GM19023 (cell line): ENCODE data around the gene IMPDH1.

Source experiments
- ATAC-seq: cut with Tn5 transposase; IDR thresholded peaks from one replicate; pipeline ENCODE4 v1.9.1; 2021; ENCODE audit warnings: mild to moderate bottlenecking, moderate library complexity; ENCODE audit not compliant: unreplicated experiment

The IMPDH1 gene

DNA sequence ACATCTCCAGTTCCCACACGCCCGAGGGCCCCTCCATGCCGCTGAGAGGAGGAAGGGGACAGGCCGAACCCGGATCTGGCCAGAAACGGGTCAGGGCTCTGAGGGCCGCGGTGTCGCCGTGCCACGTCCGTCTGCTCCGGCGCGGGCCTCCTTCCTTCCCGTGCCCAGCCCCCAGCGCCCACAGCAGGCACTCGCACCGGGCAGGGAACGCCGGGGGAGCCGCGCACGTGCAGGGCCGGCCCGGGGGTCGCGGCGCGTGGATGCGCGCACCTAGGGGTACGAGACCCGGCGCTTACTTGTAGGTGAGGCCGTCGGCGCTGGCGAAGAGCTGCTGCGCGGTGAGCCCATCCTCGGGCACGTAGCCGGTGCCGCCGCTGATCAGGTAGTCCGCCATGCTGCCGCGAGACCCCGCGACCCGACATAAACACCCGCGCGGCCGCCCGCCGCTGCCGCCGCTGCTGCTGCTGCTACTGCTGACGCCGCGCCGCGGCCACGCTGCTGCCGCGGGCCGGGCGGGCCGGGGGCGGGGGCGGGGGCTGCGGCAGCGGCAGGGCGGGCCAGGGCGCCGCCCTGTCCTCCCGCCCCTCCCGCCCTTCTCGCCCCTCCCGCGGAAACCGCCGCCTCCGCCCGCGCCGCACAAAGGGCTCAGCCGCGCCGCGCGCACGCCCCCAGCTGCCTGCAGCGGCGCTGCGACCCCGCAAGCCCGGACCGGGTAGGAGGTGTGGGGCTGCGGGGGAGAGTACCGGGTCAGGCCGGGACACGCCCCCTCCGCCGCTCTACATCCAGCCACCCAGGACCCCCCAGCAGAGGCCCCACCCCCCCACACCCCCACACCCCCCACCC lies 4.1 kb downstream of the IMPDH1 start:
- ATAC-seq = no peak

DNA sequence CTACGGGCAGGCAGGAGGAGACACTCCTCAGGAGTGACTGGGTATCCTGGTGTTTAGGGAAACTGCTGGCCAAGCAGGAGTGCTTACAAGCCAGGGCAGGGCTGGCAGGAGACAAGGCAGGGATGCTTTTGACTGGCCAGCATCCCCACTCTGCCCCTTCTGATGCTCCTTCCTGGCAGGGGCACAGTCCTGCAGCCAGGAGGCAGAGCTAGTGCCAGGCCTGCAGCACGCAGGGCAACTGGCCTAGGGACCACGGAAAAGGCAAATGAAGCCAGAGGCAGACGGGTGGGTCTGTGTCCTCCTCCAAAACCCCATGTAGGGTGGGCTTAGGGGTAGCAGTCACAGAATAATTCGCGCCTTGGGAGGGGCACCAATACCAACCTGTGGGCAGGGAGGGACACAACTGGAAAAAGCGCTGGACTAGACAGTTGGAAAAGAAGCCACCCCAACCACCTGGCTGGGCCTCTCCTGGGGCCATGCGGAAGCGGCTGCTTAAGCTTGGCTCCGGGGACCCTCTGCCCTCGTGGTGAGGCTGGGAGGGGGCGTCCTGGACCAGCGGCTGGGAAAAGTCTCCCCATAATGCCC lies 4.8 kb downstream of the IMPDH1 start:
- no peak for ATAC-seq

DNA sequence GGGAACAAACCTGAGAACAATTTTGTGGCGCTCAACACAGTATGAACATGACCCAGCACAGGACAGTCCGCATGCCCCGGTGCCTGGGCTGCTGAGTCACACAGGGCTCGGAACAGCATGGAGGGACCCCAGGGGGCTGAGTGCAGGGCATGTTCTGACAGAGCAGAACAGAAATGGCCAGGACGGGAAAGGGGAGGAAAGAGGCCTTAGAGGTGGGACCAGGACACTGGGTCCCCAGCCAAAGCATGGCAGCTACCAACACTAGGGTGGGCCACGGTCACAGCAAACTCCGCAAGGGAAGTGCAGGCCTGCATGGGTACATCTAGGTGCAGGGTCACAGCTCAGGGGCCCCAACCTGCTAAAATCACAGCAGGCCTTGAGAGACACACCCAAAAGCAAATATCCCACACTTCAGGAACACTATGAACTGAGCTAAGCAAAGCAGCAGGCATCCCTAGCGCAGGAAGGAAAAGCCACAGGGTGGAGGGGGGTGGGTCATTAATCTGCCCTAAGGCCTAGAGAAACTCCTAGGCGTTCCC lies 5.6 kb downstream of the IMPDH1 start:
- no peak for ATAC-seq

DNA sequence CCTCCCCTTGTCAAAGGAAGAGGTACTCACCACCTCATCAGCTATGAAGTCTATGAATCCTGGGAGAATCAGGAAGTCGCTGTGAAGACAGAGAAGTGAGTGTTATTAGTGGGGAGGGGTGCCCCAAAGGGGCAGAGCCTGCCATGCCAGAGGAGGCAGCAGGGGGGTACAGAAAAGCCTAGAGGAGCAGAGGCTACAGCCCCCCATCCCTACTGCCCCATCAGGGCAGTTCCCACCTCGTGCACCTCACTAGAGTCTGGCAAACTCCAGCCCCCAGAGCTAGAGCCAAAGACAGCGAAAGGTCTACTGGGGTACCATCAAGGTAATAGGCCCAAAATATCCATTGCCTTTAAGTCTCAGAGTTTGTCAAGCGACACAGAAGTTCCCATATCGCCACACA lies 6.1 kb downstream of the IMPDH1 start:
- ATAC-seq = no peak

DNA sequence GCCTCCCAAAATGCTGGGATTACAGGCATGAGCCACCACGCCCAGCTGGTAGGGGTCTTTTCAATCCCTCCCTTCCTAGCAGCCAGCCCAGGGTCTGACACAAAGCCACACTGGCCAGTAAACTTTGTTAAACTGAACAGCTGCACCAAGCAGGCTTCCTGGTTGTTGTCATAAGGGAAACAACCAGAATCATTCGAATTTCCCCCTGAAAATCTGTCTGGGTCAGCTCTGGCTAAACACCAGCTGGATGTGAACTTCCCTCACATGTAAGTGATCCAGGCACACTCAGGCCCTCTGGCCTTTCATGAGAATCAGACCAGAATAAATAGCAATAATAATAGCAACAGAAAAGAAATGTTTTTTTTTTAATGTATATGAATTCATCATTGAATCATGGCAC lies 7.4 kb downstream of the IMPDH1 start:
- ATAC-seq = no peak

DNA sequence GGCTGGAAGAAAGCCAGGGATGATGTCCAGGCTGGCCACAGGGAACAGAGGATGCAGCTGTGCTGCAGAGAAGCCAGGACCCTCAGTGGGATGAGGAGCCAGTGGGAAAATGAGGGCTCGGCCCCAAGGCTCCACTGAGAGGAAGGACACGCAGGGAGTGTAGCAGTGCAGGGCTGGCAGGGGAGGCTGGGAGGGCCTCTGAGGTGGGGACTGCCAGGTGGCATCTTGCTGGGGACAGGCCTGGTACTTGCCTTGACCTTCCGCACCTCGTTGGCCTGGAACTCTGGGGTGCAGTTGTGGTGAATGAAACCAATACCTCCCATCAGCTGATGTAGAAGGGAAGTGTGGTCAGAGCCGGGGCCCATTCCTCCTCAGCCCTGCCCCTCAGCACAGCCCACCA lies 9.2 kb downstream of the IMPDH1 start:
- ATAC-seq = no peak

DNA sequence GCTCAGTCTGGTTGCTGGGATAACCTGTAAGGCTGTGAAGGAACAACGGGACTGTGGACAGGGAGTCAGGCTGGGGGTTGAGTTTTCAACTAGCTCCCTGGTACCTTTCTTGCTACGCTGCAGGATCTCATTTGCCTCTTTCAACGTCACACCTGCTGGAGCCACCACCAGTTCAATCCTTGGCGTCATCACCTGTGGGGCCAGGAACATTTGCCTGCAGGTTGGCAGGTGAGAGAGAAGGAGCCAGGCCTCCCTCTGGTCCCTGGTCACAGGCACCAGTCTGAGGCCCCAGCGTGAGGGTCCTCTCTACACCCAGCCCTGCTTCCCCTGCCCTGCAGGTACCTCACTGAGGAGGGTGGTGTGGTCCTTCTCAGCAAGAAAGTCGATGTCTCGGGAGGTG lies 9.8 kb downstream of the IMPDH1 start:
- ATAC-seq = no peak

DNA sequence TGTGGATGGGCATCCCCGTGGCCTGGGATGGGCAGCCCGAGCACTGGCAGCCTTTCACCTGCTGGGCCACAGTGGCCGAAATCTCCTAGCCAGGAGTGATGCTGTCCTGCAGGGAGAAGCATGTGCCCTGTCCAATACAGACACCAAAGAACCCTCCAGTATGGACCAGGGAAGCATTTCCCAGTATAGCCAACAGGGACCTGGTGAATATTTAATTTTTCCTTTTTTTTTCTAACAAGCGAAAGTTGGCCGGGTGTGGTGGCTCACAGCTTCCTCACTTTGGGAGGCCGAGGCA lies 11.0 kb downstream of the IMPDH1 start:
- ATAC-seq = no peak

DNA sequence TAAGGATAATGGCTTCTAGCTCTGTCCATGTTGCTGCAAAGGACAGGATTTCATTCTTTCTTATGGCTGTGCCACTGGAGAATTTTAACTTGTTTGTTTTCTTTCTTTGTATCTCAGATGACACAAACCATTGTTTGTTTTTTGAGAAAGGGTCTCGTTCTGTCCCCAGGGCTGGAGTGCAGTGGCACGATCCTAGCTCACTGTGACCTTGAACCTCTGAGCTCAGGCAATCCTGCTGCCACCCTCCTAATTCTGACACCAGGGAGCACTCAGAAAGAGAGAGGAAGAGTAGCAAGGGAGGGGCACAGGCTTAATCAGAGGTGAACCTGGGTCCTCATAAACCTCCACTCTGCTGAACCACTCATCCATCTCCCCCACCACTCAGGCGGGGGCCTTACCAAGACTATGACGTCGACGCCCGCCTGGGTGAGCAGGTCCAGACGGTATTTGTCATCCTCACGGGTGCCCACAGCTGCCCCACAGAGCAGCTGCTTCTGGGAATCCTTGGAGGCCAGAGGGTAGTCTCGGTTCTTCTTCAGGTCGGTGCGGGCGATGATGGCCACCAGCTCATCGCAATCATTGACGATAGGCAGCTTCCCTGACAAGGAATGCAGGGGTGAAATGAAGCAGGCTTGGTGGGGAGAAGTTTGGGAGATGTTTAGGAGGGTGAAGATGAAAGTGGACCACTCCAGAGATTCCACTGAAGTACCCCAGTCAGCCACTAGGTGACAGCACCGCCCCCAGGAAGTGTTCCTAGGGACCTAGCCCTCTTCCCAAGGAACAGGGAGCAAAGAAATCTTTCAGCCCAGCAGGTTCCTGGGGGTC lies 11.6 kb downstream of the IMPDH1 start:
- peak; percentile 49 for ATAC-seq

DNA sequence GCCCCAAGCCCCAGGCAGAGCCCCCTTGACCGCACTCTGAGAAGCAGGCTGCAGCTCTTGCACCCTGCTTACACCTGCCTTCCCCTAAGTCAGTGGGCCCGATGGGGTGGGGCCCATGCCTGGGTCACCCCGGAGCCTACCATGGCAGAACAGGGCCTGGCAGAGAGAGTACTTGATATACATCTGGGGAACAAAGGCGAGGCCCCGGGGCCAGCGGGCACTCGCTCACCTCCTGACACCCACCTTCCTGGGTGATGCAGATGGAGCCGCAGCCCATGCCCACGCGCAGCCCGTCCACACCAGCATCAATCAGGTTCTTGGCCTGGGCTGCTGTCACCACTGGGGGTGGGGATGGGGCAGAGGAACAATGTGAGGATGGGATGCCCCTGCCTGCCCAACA lies 13.4 kb downstream of the IMPDH1 start:
- ATAC-seq = no peak

DNA sequence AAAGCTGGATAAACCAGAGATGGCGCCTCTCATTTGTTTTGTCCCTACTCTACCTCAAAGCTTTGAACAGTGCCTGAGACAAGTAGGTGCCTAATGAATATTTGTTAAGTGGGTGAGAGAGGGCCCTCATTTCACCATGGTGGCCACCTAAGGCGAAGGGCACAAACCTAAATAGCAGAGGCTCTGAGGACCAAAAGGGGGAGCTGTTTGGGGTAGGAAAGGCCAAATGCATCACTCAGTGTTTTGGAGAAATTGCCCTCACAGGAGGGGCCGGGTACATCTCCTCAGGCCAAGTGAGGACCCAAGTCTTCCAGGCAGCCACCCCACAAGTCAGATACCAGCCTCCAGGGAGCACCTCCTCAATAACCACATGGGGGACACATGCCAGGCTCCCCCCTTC lies 14.0 kb downstream of the IMPDH1 start:
- no peak for ATAC-seq

DNA sequence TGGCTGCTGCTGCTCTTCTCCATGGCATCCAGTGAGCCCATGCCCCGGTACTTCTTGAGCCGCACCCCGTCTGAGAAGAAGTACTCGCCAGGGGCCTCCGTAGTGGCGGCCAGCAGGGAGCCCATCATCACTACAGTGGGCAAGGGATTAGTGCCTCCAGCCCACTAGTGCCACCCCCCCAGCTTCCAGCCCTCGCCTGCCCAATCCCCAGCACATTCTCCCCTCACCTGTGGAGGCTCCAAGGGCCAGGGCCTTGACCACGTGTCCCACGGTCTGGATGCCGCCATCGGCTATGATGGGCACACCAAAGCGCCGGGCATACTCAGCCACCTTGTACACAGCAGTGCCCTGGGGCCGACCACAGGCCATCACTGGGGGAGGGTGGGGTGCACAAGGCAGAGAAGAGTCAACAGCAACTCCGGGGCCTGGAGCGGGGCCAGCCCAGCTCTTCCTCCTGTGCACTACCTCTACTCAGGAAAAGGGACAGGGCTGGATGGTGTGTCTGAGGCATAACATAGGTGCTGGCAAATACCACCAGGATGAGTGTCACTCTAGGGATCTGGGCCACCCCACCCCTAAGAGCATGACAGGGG lies 14.8 kb downstream of the IMPDH1 start:
- no peak for ATAC-seq

DNA sequence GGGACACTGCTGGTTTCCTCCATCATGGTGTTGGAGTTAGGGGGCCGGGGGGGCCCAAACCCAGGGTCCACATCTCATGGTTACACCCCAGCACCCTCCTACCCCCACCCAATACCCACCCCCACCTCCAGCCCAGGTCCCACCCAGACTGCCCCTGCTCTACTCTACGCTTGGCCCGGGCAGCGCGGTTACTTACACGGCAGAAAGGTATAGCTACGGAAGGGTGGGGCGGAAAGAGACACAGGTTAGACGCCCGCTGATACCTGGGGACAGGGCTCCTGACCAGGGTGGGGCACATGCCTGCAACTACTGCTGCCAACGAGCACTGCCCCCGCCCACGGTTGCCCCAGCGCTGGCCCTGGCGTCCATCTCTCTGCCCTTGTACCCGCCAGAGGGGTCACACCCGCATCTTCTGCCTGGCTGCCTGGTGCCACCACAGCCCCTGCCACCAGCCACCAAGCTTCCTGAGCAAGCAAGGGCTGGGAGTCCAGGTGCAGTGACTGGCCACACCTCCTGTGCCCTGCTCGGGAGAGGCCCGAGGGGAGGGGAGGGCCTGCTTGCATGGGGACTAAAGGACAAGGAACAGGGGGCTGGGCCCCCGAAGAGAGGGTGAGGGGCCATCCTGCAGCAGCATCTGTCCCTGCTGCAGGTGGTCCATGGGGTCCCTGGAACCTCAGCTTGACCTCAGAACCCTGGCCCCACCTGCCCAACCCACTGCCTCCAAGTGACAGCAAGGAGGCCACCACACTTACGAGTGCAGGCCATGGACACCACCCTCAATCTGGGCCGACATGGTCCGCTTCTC lies 16.1 kb downstream of the IMPDH1 start:
- ATAC-seq = no peak

DNA sequence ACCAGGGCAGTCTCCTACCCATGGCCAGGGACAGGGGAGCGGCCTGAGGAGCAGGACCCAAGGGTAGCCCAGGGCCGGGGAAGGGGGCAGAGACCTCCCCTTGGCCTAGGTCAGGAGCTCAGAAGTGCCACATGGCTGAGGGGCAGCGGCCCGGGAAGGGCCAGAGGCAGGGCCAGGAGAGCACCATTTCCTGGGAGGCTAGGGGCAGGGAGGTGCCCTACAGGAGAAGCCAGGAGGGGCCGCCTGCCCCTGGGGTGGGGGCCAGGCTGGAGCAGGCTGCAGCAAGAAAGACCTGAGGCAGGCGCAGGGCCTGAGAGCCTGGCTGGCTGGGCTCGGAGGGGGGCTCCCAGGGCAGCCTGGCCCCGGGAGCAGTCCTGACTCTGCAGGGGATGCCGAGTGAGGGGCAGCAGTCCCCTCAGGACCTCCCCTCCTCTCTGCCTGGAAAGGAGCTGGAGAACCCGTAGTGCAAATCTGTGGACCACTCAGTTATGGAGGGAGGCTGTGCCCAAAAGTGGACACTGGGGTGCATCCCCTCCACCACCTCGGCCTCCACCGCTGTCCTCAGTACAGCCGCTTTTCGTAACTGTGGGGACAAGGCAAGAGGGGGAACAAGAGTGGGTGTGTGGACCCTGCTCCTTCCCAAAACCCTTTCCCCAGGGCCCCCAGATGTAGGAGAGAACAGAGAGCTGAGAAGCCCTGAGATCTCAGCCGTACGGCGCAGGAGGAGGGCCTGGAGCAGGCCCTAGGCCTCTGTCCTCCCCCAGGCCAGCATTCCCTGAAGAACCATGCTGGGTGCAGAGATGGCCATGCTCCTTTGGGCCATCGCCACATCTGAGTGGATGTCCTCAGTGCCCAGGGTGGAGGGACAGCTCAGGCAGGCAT lies 17.1 kb downstream of the IMPDH1 start:
- ATAC-seq = no peak

DNA sequence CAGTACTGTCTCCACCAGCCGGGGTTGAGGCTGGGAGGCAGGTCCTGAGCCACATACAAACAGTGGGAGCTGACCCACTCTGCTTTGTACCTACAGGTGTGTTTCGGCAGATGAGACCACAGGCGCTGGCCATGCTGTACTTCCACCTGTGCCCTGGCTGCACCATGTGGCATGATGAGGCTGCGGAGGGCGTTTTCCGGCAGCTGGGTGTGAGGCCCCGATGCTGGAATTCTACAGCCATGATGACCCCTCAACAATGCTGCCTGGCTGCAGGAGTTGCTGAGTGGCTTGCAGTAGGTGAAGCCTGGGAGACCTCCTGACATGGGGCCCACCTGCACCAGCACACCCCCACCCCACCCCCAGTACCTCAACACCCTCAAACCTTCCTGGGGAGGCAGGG lies 18.0 kb downstream of the IMPDH1 start:
- ATAC-seq = no peak

DNA sequence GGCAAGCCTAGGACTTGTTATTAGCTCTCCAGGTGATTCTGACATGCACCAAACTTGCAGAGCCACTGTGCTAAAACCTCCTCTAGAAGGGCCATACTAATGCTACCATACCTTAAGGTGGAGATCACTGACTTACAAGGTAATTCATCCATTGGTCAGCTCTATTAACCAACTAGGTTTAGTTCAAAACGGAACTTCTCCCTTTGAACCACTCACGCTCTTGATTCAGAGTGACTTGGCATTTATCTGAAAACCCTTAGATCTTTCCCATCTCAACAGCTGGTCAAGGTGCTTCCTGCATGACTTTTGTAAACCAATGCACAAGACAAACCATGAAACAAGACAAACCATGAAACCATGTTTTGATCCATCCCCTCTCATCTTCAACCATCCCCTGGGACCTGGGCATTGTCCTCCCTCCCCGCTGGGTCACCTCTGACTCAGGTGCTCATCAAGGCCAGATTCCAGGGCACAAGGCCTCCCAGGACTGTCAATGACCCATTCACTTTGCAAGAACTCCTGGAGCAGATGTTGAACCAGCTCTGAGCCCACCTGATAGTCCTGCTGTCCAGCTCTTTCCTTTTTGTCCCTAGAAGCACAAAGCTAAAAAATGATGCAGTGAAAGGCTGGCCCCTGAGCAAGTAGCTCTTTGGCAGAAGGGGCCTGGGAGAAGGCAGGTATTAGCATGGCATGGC lies 18.8 kb downstream of the IMPDH1 start:
- ATAC-seq = no peak

DNA sequence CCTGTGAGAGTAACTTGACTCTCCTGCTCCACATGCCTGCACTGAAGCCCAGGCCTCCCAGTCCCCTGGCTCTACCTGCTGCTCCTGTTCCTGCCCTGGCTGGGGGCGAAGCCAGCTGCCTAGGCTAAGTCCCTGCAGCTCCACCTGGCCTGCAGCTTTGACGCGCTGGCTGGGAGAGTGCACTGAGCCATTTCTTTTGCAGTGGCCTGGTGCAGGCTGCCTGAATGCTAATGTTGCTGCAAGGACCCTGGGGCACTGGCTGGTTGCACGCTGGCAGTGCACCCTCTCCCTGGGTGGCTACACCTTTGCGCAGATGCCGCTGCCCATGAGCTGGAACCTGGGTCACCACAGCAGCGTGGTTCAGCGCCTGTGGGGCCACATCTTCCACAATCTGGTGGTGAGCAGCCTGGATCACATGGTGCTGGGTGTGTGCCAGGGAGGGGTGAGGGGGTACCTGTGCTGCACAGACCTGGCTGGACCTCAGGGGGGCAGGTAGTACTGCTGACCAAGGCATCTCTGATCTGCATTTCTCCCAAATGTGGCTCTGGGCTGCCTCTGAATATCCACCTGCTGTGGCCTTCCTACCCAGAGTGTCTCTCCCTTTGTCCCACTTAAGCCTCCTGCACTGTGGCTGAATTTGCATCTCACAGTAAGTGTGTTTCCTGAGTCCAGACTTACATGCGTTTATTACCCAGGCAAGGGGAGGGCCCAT lies 20.0 kb downstream of the IMPDH1 start:
- ATAC-seq = no peak

DNA sequence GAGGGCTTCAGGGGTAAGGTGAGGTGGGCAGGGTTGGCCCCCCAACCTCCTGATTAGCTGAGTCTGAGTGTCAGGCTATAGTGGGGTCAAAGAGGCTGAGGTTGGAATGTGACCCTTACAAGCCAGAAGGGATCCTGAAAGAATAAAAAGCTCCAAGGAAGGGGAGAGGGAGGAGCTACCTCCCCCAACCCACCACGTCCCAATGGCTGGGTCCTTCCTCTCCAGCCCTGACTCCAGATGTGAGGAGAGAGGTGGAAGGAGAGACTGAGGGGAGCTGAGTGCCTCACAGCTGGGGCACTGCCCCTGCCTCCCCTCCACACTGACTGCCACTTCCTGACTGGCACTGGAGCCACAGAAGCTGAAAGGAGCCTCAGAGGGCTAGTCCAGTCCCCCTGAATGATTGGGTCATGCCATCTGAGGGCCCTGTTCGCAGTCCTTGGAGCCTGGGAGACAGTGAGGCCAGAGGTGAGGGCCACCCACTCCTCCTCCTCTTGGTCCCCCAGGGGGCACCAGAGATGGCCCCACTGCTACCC lies 20.6 kb downstream of the IMPDH1 start:
- no peak for ATAC-seq
